Measurements from ENCODE around the gene UNC5C. TPM values are rescaled to one million over a fixed set of nuclear protein-coding genes. Genes with fewer than 3 reads are reported as not detected.
A peak's percentile ranks its signal among the peaks of the same experiment; 100 is the strongest.

Gene UNC5C
- total and polyA plus RNA-seq, 4 experiments from 2014 or later, result not detected

GRCh38 chr4:95159384-95159783 lies 389.4 kb downstream of the UNC5C start:
- POLR2A ChIA-PET (ENCODE audit: partially characterized antibody), result no interaction called here
- Histone ChIP-seq H3K27ac (ENCODE audit: low read depth, low read length) (no peak overlapping the region), H3K4me1 (ENCODE audit: insufficient read depth, low read length) (peaks cover 16% of the 10 kb centered on the region), H3K27me3 (ENCODE audit: insufficient read depth, low read length) (no peaks in the 10 kb centered on the region), H3K4me3 (ENCODE audit: low read length in 2 of 2) (no peak overlapping the region), H3K36me3 (ENCODE audit: insufficient read depth, low read length) (no peaks in the 10 kb centered on the region), H3K9me3 (ENCODE audit: control insufficient read depth in 1 of 2, low read length in 2 of 2) (no peaks in the 10 kb centered on the region)
- H3K4me3 Mint-ChIP-seq, result no peak overlapping the region
- no peaks in the 10 kb centered on the region for H3K36me3 Mint-ChIP-seq
- H3K4me1 Mint-ChIP-seq, result peaks cover 8 to 15% (median 11%) of the 10 kb centered on the region in 4 donors
- H3K9me3 Mint-ChIP-seq, result no peaks in the 10 kb centered on the region
- CTCF ChIA-PET (ENCODE audit: partially characterized antibody), result interaction anchor here (1.8 kb wide), 1 partner anchor 11 kb away, joined by 5 read pairs; no protein-coding TSS in a partner anchor
- intact Hi-C loops (cut with micrococcal nuclease), result loop anchor here (5.0 kb wide), 1 partner anchor 1193 kb away; no protein-coding TSS in a partner anchor
- no peak overlapping the region for H3K27ac Mint-ChIP-seq
- H3K27me3 Mint-ChIP-seq, result peaks cover 0 to 4% of the 10 kb centered on the region in 2 donors
- DNase-seq, result no peak

- Histone ChIP-seq H3K27ac (ENCODE audit: low read depth, low read length) (no peak overlapping the region), H3K4me3 (ENCODE audit: low read length in 2 of 2) (no peak overlapping the region), H3K27me3 (ENCODE audit: insufficient read depth, low read length) (no peaks in the 10 kb centered on the region), H3K9me3 (ENCODE audit: control insufficient read depth in 1 of 2, low read length in 2 of 2) (no peaks in the 10 kb centered on the region), H3K36me3 (ENCODE audit: insufficient read depth, low read length) (no peaks in the 10 kb centered on the region), H3K4me1 (ENCODE audit: insufficient read depth, low read length) (peaks cover 16% of the 10 kb centered on the region)
- ChIA-PET CTCF (ENCODE audit: partially characterized antibody) (interaction anchor here (0.9 to 1.8 kb wide), 2 partner anchors 10 to 11 kb away, joined by 3 to 5 read pairs; no protein-coding TSS in a partner anchor), POLR2A (ENCODE audit: partially characterized antibody) (no interaction called here)
- Mint-ChIP-seq H3K4me3 (no peak overlapping the region), H3K4me1 (peaks cover 8 to 16% (median 12%) of the 10 kb centered on the region in 4 donors), H3K27me3 (peaks cover 0 to 4% of the 10 kb centered on the region in 2 donors), H3K9me3 (no peaks in the 10 kb centered on the region), H3K27ac (peak overlapping the region in 1 of 7 donors; percentile 38), H3K36me3 (no peaks in the 10 kb centered on the region)
- DNase-seq, result no peak
- intact Hi-C loops (cut with micrococcal nuclease), result loop anchor here (5.0 kb wide), 1 partner anchor 1194 kb away; no protein-coding TSS in a partner anchor
Observed at GRCh38 chr4:95158626-95159025, 390.1 kb downstream of the UNC5C start.

GRCh38 chr4:95158045-95158444 lies 390.7 kb downstream of the UNC5C start:
- Mint-ChIP-seq H3K27ac (peak overlapping the region in 1 of 7 donors; percentile 53), H3K4me1 (peaks cover 8 to 22% (median 12%) of the 10 kb centered on the region in 4 donors), H3K27me3 (peaks cover 0 to 3% of the 10 kb centered on the region in 2 donors), H3K36me3 (no peaks in the 10 kb centered on the region), H3K4me3 (no peak overlapping the region), H3K9me3 (no peaks in the 10 kb centered on the region)
- POLR2A ChIA-PET (ENCODE audit: partially characterized antibody), result no interaction called here
- DNase-seq, result no peak
- CTCF ChIA-PET (ENCODE audit: partially characterized antibody), result interaction anchor here (0.9 kb wide), 1 partner anchor 10 kb away, joined by 3 read pairs; no protein-coding TSS in a partner anchor
- H3K9me3 ChIP-seq (ENCODE audit: control insufficient read depth in 1 of 2, low read length in 2 of 2), result no peaks in the 10 kb centered on the region
- no peak overlapping the region for H3K27ac ChIP-seq (ENCODE audit: low read depth, low read length)
- intact Hi-C loops (cut with micrococcal nuclease), result loop anchor here (5.0 kb wide), 1 partner anchor 1194 kb away; no protein-coding TSS in a partner anchor
- H3K4me1 ChIP-seq (ENCODE audit: insufficient read depth, low read length), result peaks cover 16% of the 10 kb centered on the region
- no peaks in the 10 kb centered on the region for H3K36me3 ChIP-seq (ENCODE audit: insufficient read depth, low read length)
- H3K27me3 ChIP-seq (ENCODE audit: insufficient read depth, low read length), result no peaks in the 10 kb centered on the region
- H3K4me3 ChIP-seq (ENCODE audit: low read length in 2 of 2), result no peak overlapping the region

- DNase-seq, result no peak
- ChIA-PET POLR2A (ENCODE audit: partially characterized antibody) (no interaction called here), CTCF (ENCODE audit: partially characterized antibody) (no interaction called here)
- H3K27ac Mint-ChIP-seq, result no peak overlapping the region
- intact Hi-C loops (cut with micrococcal nuclease), result loop anchor here (5.0 kb wide), 1 partner anchor 1195 kb away; no protein-coding TSS in a partner anchor
- Histone ChIP-seq H3K27me3 (ENCODE audit: insufficient read depth, low read length) (no peaks in the 10 kb centered on the region), H3K4me3 (ENCODE audit: low read length in 2 of 2) (no peak overlapping the region), H3K4me1 (ENCODE audit: insufficient read depth, low read length) (peaks cover 16% of the 10 kb centered on the region), H3K36me3 (ENCODE audit: insufficient read depth, low read length) (no peaks in the 10 kb centered on the region), H3K27ac (ENCODE audit: low read depth, low read length) (no peak overlapping the region), H3K9me3 (ENCODE audit: control insufficient read depth in 1 of 2, low read length in 2 of 2) (no peaks in the 10 kb centered on the region)
- H3K27me3 Mint-ChIP-seq, result no peaks in the 10 kb centered on the region
- no peak overlapping the region for H3K4me3 Mint-ChIP-seq
- H3K4me1 Mint-ChIP-seq, result peaks cover 8 to 22% (median 12%) of the 10 kb centered on the region in 4 donors
- no peaks in the 10 kb centered on the region for H3K36me3 Mint-ChIP-seq
- H3K9me3 Mint-ChIP-seq, result no peaks in the 10 kb centered on the region
Observed at GRCh38 chr4:95157596-95157995, 391.2 kb downstream of the UNC5C start.

- Histone ChIP-seq H3K36me3 (ENCODE audit: insufficient read depth, low read length) (no peaks in the 10 kb centered on the region), H3K4me1 (ENCODE audit: insufficient read depth, low read length) (peaks cover 16% of the 10 kb centered on the region), H3K27ac (ENCODE audit: low read depth, low read length) (no peak overlapping the region), H3K27me3 (ENCODE audit: insufficient read depth, low read length) (no peaks in the 10 kb centered on the region), H3K9me3 (ENCODE audit: control insufficient read depth in 1 of 2, low read length in 2 of 2) (no peaks in the 10 kb centered on the region), H3K4me3 (ENCODE audit: low read length in 2 of 2) (no peak overlapping the region)
- ChIA-PET POLR2A (ENCODE audit: partially characterized antibody) (interaction anchor here (0.7 kb wide), 1 partner anchor 25 kb away, joined by 3 read pairs; no protein-coding TSS in a partner anchor), CTCF (ENCODE audit: partially characterized antibody) (interaction anchor here (0.7 to 2.0 kb wide), 7 partner anchors 9 to 1361 kb away, joined by 3 to 6 read pairs (median 3); no protein-coding TSS in a partner anchor)
- DNase-seq, result no peak
- Mint-ChIP-seq H3K27me3 (no peaks in the 10 kb centered on the region), H3K27ac (peak overlapping the region in 1 of 7 donors; percentile 82), H3K9me3 (no peaks in the 10 kb centered on the region), H3K4me1 (peaks cover 8 to 22% (median 12%) of the 10 kb centered on the region in 4 donors), H3K36me3 (no peaks in the 10 kb centered on the region), H3K4me3 (no peak overlapping the region)
- intact Hi-C loops (cut with micrococcal nuclease), result loop anchor here (5.0 kb wide), 1 partner anchor 1196 kb away; no protein-coding TSS in a partner anchor
Observed at GRCh38 chr4:95156452-95156765, 392.4 kb downstream of the UNC5C start.

GRCh38 chr4:95155759-95156451 lies 392.9 kb downstream of the UNC5C start:
- Histone ChIP-seq H3K27ac (ENCODE audit: low read depth, low read length) (no peak overlapping the region), H3K4me1 (ENCODE audit: insufficient read depth, low read length) (peaks cover 16% of the 10 kb centered on the region), H3K27me3 (ENCODE audit: insufficient read depth, low read length) (no peaks in the 10 kb centered on the region), H3K9me3 (ENCODE audit: control insufficient read depth in 1 of 2, low read length in 2 of 2) (no peaks in the 10 kb centered on the region), H3K4me3 (ENCODE audit: low read length in 2 of 2) (no peak overlapping the region), H3K36me3 (ENCODE audit: insufficient read depth, low read length) (no peaks in the 10 kb centered on the region)
- intact Hi-C loops (cut with micrococcal nuclease), result loop anchor here (5.0 kb wide), 1 partner anchor 1196 kb away; no protein-coding TSS in a partner anchor
- peak in 4 of 5 donors; percentile 49 to 63 (median 56) for DNase-seq
- ChIA-PET POLR2A (ENCODE audit: partially characterized antibody) (interaction anchor here (0.7 kb wide), 1 partner anchor 24 kb away, joined by 3 read pairs; no protein-coding TSS in a partner anchor), CTCF (ENCODE audit: partially characterized antibody) (interaction anchor here (0.7 to 2.0 kb wide), 7 partner anchors 9 to 1362 kb away, joined by 3 to 6 read pairs (median 3); no protein-coding TSS in a partner anchor)
- Mint-ChIP-seq H3K4me1 (peaks cover 8 to 22% (median 12%) of the 10 kb centered on the region in 4 donors), H3K27me3 (no peaks in the 10 kb centered on the region), H3K4me3 (peak overlapping the region in 6 of 8 donors; percentile 28 to 80 (median 59)), H3K27ac (peak overlapping the region in 3 of 7 donors; percentile 19 to 82 (median 61)), H3K36me3 (no peaks in the 10 kb centered on the region), H3K9me3 (no peaks in the 10 kb centered on the region)

GRCh38 chr4:95153182-95153581 lies 395.6 kb downstream of the UNC5C start:
- CTCF ChIA-PET (ENCODE audit: partially characterized antibody), result no interaction called here

More at GRCh38 chr4:95153182-95153581, 395.6 kb downstream of the UNC5C start:
- H3K36me3 Mint-ChIP-seq, result no peaks in the 10 kb centered on the region
- Histone ChIP-seq H3K36me3 (ENCODE audit: insufficient read depth, low read length) (no peaks in the 10 kb centered on the region), H3K27me3 (ENCODE audit: insufficient read depth, low read length) (no peaks in the 10 kb centered on the region), H3K4me3 (ENCODE audit: low read length in 2 of 2) (no peak overlapping the region), H3K9me3 (ENCODE audit: control insufficient read depth in 1 of 2, low read length in 2 of 2) (no peaks in the 10 kb centered on the region), H3K27ac (ENCODE audit: low read depth, low read length) (no peak overlapping the region), H3K4me1 (ENCODE audit: insufficient read depth, low read length) (peaks cover 16% of the 10 kb centered on the region)
- intact Hi-C loops (cut with micrococcal nuclease), result no loop called here
- no peak overlapping the region for H3K27ac Mint-ChIP-seq
- no peaks in the 10 kb centered on the region for H3K9me3 Mint-ChIP-seq
- no peak for DNase-seq
- H3K4me1 Mint-ChIP-seq, result peaks cover 8 to 22% (median 14%) of the 10 kb centered on the region in 4 donors
- H3K4me3 Mint-ChIP-seq, result no peak overlapping the region
- POLR2A ChIA-PET (ENCODE audit: partially characterized antibody), result no interaction called here
- no peaks in the 10 kb centered on the region for H3K27me3 Mint-ChIP-seq

Data from CD4-positive, alpha-beta memory T cell (primary cell).